Type B pancreatic cell (in vitro differentiated cells): ENCODE measurements around the gene TMEM156. TPM values are rescaled to one million over a fixed set of nuclear protein-coding genes. Genes with fewer than 3 reads are reported as not detected.

Experiments
- DNase-seq: peaks from one replicate; pipeline ENCODE4 v3.0.0; 2021; ENCODE audit warnings: mixed read lengths; ENCODE audit not compliant: unreplicated experiment; ENCODE audit errors: extremely low spot score
- H3K27ac Mint-ChIP-seq: 2 replicates; pipeline ENCODE4 v1.8.0; 2021; ENCODE audit warnings: mild to moderate bottlenecking, mixed read lengths
- H3K27me3 Mint-ChIP-seq: 2 replicates; pipeline ENCODE4 v1.8.0; 2021; ENCODE audit warnings: mixed read lengths
- H3K36me3 Mint-ChIP-seq: 2 replicates; pipeline ENCODE4 v1.8.0; 2021; ENCODE audit warnings: mixed read lengths
- H3K4me1 Mint-ChIP-seq: one replicate; pipeline ENCODE4 v1.8.0; 2021; ENCODE audit warnings: mixed read lengths; ENCODE audit not compliant: unreplicated experiment
- H3K4me3 Mint-ChIP-seq: 2 replicates; pipeline ENCODE4 v1.8.0; 2021; ENCODE audit warnings: mild to moderate bottlenecking, mixed read lengths
- H3K9me3 Mint-ChIP-seq: 2 replicates; pipeline ENCODE4 v1.8.0; 2021; ENCODE audit warnings: mixed read lengths
- CTCF ChIP-seq: fragments of 200-600 bp; sonication (generic); conservative IDR thresholded peaks from 2 replicates; pipeline ENCODE4 v1.5.0; 2021; ENCODE audit warnings: antibody characterized with exemption, mild to moderate bottlenecking
- total RNA-seq: library from RNA; stranded (reverse); gene quantifications from 2 replicates; pipeline ENCODE4 v1.2.1, GENCODE V29; 2021; ENCODE audit warnings: low replicate concordance

The TMEM156 gene
- total RNA-seq, 1 donor from 2014 or later: not detected

- H3K9me3 Mint-ChIP-seq: no peaks in the 10 kb centered on the region
- no peak overlapping the region for H3K4me3 Mint-ChIP-seq
- DNase-seq: no peak
- no peaks in the 10 kb centered on the region for H3K4me1 Mint-ChIP-seq
- H3K27ac Mint-ChIP-seq: no peak overlapping the region
- peaks cover 26% of the 10 kb centered on the region for H3K36me3 Mint-ChIP-seq
- no peaks in the 10 kb centered on the region for H3K27me3 Mint-ChIP-seq
- no peak for TF ChIP-seq CTCF
These were observed 93.0 kb downstream of the TMEM156 start for GRCh38 chr4:38939165-38939564.

GRCh38 chr4:38935391-38936073 is 96.7 kb downstream of the TMEM156 start:
- DNase-seq: no peak
- no peak for TF ChIP-seq CTCF
- peaks cover 20% of the 10 kb centered on the region for H3K36me3 Mint-ChIP-seq
- H3K27ac Mint-ChIP-seq: no peak overlapping the region
- no peak overlapping the region for H3K4me3 Mint-ChIP-seq
- no peaks in the 10 kb centered on the region for H3K9me3 Mint-ChIP-seq
- no peaks in the 10 kb centered on the region for H3K27me3 Mint-ChIP-seq
- H3K4me1 Mint-ChIP-seq: peaks cover 2% of the 10 kb centered on the region

GRCh38 chr4:38931125-38931524 is 101.1 kb downstream of the TMEM156 start:
- H3K27ac Mint-ChIP-seq: no peak overlapping the region
- no peaks in the 10 kb centered on the region for H3K9me3 Mint-ChIP-seq
- peaks cover 19% of the 10 kb centered on the region for H3K36me3 Mint-ChIP-seq
- no peaks in the 10 kb centered on the region for H3K27me3 Mint-ChIP-seq
- no peak for DNase-seq
- no peak for TF ChIP-seq CTCF
- H3K4me3 Mint-ChIP-seq: no peak overlapping the region
- peaks cover 17% of the 10 kb centered on the region for H3K4me1 Mint-ChIP-seq

- no peak overlapping the region for H3K27ac Mint-ChIP-seq
- peaks cover 18% of the 10 kb centered on the region for H3K36me3 Mint-ChIP-seq
- no peaks in the 10 kb centered on the region for H3K27me3 Mint-ChIP-seq
- no peak for DNase-seq
- H3K4me1 Mint-ChIP-seq: peaks cover 17% of the 10 kb centered on the region
- H3K4me3 Mint-ChIP-seq: no peak overlapping the region
- H3K9me3 Mint-ChIP-seq: no peaks in the 10 kb centered on the region
- TF ChIP-seq CTCF: no peak
These were observed 101.5 kb downstream of the TMEM156 start for GRCh38 chr4:38930707-38931106.

- Mint-ChIP-seq H3K4me1 (peaks cover 17% of the 10 kb centered on the region), H3K27ac (no peak overlapping the region), H3K36me3 (peaks cover 14% of the 10 kb centered on the region), H3K9me3 (no peaks in the 10 kb centered on the region), H3K27me3 (no peaks in the 10 kb centered on the region), H3K4me3 (peak overlapping the region; percentile 22)
- no peak for TF ChIP-seq CTCF
- DNase-seq: no peak
These were observed 102.0 kb downstream of the TMEM156 start for GRCh38 chr4:38930204-38930603.
